Measurements from ENCODE around the gene MYRIP.
"Not testable (repeated sequence)": the region's sequence is repeated elsewhere in the genome, so short reads cannot be mapped to it uniquely, and the experiment has no call there.

MYRIP gene

DNA sequence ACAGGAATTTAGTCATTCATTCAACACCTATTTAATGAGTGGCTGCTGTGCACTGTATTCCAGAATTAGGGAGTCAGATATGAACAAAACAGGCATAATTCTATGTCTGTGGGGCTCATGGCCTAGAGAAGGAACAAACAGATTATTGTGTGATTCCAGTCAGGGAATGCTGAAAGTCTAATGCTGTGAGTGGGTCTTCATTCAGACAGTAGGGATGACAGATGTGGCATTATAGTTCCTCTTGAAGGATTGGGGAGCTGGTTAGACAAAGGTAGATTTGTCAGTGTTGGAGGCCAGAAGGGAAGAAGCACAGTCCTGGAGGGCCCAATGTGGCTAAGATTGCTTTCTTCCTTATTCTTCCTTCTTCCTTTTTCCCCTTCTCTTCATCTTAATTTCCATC, 273.7 kb downstream of the MYRIP start:
- no peak for DNase-seq (ENCODE audit: low read depth in 2 of 2)

DNA sequence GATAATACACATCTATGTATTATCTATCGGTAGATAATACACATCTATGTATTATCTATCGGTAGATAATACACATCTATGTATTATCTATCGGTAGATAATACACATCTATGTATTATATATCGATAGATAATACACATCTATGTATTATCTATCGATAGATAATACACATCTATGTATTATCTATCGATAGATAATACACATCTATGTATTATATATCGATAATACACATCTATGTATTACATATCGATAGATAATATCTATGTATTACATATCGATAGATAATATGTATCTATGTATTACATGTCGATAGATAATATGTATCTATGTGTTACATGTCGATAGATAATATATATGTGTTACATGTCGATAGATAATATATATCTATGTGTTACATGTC, 275.0 kb downstream of the MYRIP start:
- DNase-seq (ENCODE audit: low read depth in 2 of 2): not testable (repeated sequence)

DNA sequence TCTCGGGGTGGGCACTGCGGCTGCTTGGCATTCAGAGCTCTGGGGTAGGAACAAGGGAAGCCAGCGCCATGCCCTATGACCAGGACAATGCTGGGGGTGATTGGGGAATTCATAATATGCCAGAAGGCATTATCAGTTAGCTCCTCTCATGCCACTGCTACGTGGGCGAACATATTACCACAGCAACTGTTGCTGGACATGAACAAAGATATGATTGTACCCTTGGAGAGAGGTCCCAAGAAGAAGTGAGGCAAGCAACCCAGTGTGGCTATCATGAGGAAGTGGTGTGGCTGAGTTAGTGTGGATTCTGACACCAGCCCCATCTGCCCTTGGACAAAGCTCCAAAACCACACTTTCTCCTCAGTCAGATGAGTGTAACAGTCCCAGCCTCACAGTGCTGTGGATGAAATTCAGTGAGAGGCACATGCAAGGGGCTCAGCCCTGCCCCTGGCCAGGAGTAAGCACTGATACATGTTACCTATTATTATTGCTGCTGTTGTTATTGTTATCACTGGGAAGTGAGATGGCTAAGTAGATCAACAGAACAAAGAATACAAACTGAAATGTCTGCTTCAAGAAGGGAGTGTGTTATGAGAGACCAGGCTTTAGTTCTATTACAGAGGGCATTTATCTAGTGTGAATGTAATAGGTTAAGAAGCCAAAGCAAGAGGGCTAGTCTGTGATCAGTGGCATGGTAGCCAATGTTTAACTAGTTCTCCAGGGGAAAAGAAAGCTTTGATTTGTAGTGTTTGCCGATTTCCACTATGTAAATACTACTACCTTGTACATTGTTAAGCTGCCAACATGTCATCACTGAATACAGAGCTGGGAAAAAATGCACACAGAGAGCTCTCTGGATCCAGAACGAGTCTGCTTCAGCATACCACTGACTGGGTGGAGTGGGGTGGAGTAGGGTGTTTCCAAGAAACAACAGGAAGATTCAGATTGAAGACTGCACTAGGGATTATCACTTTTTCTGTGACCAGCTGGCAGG, 277.8 kb downstream of the MYRIP start:
- no peak for DNase-seq (ENCODE audit: low read depth in 2 of 2)

DNA sequence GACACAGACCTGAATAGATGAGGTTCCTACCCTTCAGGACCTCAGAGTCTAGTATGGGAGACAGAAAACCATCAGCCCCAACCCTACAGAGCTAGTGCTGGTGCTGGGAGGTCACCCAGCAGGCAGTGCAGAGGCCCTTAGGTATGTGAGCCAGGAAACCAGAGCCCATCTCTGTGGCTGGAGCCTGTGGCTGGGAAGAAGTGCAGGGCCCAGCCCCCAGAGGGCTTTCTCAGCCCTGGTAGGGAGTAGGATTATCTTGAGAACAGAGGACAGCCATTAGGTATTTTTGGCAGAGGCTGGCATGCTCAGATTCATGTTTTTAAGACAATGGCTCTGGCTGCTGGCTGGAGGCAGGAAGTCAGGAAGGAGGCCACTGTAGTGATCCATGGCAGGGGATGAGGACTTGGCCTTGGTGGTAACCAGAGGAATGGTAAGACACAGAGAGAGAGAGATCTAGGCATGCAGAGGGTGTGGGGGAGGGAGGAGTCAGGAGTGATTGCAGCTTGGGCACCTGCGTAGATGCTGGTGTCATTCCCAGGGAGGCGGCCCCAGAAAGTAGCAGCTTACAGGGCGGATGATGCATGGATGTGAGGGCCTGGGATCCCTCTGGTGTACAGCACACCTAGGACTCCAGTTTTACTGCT, 279.2 kb downstream of the MYRIP start:
- no peak for DNase-seq (ENCODE audit: low read depth in 2 of 2)

DNA sequence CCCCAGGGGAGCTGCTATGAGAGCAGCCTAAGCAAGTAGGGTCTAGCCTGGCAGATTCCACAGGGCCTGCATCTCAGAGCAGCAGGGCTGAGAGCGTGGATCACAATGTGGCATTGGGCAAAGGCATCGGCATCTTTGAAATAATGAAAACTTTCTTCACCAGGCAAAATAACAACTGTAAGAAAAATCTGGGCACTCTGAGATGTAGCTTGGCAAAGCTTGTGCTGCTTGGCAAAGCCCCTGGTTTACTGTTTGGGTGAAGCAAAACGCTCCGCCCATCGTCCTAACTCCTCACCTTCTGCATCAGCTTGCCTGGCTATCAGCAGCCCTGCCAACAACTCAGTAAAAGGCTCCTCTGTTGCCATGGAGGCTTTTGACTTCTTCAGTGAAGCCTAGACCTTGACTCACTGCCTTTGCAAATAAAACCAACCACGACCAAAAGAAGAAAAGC, 287.3 kb downstream of the MYRIP start:
- DNase-seq (ENCODE audit: low read depth in 2 of 2): no peak

DNA sequence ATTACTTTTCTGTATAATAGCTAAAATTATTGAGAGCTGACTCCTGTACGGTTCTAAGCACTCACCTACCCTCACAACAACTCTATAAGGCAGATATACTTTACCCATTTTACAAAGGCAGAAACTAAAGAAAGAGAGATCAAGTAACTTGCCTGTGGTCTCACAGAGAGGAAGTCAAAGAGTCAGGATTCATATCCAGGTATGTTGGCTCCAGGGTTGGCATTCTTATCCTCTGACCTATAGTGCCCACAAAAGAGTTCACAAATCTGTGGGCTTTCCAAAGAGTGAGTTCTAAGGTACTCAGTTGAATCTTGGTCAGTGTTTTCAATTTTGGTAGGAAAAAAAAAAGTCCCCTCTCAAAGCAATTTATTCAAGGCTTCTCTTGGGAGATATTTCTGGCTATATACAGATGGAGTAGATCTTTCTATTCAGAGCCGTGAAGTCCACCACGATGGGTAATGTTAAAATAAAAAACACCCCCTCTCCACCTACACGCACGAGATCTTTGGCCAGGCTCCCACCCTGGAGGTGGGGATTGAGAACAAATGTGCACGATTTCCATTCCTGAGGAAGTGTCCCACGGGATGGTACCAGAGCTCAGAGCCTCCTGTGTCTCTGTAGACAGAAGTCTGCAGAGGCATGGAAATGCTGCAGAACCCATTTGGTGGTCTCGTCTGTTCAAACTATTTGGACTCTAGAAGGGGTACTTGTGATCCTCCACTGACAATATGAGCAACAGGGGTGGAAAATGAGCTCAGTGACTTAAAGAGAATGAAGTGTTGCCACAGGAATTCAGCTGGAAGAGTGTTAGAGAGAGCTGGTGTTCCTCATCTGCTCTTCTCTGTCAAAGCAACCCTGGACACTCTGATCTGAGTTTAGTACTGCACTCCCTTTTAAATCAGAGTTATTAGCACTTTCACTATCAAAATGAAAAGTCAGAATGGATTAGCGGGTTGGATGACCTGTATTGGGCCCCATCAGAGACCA, 288.0 kb downstream of the MYRIP start:
- no peak for DNase-seq (ENCODE audit: low read depth in 2 of 2)

DNA sequence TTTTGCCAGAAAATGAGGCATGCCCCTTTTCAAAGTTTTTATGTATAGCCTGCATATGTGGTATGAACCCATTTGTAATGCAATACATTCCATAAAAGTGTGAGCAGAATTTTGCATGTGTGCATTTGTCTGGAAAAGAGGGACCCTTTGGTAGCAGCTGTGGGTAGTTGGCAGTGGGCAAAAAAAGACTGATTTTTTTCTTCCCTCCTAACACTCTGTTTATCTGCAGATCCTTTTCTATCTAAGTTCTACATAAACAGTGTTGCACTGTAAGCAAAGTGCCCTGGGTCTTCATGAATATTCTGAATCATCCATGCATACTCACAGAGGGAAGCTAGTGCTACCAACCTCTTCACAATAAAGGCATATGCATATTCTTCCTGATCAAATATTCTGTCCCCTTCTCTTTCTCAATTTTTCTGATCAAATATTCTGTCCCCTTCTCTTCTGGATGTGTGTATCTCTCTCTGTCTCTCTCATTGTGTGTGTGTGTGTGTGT, 288.9 kb downstream of the MYRIP start:
- DNase-seq (ENCODE audit: low read depth in 2 of 2): no peak

DNA sequence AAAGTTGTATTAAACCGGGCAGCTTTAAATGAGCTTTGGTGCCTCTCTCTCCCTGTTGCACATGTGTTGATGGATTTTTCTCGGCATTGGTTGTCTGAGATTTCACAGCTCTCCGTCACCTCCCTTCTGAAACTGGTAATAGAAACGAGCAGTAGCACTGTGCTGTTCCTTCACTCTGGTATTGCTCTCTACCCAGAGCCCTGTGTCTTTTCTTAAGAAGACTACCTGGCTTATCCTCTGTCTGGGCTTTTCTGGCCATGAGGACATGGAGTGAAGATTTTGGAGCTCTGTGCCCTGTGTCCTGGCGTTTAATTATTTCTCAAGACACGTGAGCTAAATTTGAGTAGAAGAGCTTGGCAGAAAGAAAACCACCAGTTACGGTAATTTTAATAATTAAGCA, 290.5 kb downstream of the MYRIP start:
- no peak for DNase-seq (ENCODE audit: low read depth in 2 of 2)

DNA sequence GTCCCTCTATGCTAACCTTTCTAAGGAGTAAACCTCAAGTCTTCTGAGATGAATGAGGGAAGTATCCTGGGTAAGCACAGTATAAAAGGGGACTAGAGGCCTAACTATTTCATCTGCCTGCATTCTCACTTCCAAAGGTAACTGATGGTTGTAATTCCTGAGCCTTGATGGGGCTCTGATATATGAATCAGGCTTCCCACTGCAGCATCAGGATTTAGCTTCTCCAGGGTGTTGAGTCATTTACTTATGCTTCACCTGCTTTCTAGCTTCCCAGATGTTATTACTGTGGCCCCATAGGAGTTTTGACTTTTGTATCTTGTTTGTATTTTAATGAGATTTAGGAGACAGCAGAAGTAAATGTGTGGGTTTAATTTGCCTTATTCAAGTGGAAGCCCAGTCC, 292.8 kb downstream of the MYRIP start:
- no peak for DNase-seq (ENCODE audit: low read depth in 2 of 2)

DNA sequence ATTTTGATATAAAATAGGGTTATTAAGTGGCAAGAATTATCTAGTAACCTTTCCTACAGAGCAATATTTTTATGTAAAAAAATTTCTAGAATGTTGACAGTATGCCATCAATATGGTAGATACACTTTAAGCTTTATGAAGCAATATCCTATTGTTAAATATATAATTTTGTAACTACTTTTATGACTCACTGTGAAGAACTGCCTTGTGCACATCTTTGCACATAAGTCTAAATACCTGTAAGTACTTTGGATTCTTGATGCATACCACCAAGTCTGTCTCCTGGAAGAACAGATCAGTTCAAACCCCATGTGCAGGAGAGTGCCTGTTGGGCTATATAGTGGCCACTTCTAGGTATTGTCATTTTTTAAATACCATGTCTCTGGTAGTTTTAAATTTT, 294.4 kb downstream of the MYRIP start:
- DNase-seq (ENCODE audit: low read depth in 2 of 2): no peak

DNA sequence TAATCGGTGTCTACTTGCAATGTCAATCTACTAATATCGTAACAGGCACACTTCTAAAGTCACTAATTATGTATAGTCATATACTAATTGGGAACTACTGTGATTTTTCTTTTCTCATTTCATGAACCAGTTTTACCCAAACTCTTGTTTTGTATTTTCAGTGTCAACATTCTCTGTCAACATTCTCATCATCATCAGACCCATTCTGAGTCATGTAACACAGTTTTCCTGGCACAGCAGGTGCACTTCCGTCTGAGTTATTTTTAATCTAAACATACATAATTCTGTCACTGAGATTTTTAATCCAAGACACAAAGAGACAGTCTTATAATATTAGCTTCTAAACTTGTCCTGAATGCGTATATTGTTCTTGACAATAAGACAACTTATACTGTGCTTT, 295.0 kb downstream of the MYRIP start:
- no peak for DNase-seq (ENCODE audit: low read depth in 2 of 2)

DNA sequence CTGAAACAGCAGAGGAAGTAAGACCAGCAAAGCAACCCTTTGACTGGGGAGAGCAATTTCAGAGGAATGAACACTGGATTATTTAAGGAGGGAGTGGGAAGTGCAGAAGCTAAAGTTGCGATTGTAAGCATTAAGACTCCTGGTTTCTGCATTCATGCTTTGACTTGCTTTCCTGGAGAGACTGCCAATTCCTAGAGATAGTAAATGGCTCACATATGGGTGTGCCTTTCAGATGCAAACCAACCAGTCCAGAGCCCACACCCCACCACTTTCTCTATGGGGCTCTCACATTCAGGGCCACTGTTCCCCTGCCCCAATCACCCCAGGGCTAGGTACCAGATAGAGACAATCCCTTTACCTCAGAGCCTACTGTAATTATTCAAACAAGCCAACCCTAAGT, 299.2 kb downstream of the MYRIP start:
- no peak for DNase-seq (ENCODE audit: low read depth in 2 of 2)

DNA sequence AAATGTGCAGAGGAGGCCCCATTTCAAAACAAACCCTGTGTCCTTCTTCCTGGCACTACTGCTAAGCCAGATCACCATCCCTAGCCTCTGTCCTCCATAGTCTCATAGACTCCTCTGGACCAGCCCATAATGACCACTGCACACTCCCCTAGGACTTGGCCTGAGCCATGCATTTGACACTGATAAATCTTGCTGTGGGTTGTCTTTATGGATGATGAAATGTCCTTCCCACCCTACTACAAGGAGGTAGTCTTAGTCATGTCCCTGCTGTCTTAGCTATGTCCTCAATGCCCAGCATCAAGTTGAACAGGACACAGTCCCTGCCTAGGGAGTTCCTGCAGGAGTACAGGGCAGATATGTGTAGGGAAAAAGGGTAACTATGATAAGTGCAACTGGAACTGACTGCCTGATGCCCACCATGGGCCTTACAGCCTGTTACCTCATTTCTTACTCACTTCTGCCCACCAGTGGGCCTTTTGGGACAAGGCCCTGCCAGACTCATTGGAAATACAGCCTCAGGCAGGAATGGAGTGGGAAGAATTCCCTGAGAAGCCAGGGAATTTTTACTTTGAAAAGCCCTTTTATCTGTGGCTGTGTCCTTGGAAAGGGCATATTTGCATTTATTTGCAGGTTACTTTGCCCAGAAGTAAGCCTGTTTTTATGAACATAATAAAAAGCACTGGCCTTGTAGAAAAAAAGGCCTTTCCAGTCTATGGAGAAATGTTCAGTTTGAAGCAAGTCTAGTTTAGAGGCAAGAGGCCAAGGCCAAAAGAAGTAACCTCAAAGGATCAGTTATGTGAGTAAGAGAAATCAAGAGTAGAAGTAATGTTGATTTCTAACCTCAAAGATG, 300.5 kb downstream of the MYRIP start:
- DNase-seq (ENCODE audit: low read depth in 2 of 2): no peak

DNA sequence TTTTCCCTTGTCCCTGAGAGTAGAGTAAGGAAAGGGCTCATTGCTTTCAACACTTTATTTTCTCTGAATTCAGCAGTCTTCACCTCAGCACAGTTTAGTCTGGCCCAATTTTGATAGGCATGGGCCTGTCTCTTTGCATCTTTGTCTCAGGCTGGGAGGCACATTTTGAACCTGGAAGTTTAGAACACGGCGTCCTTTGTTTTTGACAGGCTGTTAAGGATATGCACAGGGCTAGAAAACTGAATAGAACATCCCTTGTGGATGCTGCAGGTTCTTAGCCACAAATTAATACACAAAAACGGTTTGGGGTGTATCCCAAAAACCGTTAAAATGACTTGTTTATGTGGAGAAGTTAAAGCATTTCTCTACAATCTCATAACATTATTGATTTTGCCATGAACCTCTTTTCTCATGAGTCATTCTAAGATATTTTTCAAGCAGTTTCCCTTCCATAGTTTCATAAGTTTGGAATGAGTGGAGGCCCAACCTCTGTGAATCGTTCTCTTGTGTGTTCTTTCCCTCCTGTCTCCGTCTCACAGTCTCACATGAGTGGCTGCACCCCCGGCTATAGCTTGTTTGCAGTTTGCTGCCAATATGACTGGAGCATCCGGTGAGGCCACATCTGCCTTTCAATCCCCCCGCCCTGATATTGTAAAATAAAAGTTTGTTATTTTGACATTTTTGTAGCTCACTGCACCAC, 307.2 kb downstream of the MYRIP start:
- no peak for DNase-seq (ENCODE audit: low read depth in 2 of 2)

DNA sequence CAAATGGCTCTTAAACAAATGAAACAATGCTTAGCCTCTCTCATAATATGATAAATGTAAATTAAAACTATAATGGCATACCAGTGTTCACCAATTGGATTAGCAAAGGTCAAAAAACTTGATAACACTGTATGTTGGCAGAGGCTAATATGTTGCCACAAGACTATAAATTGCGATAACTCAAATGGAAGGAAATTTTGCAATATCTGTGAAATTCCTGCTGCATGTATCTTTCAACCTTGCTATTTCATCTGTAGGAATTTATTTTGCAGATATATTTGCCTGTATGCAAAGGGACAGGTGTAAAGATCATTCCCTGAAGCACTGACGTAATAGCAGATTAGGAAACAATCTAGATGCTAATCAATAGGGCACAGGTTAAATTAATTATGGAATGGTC, 308.7 kb downstream of the MYRIP start:
- DNase-seq (ENCODE audit: low read depth in 2 of 2): no peak

DNA sequence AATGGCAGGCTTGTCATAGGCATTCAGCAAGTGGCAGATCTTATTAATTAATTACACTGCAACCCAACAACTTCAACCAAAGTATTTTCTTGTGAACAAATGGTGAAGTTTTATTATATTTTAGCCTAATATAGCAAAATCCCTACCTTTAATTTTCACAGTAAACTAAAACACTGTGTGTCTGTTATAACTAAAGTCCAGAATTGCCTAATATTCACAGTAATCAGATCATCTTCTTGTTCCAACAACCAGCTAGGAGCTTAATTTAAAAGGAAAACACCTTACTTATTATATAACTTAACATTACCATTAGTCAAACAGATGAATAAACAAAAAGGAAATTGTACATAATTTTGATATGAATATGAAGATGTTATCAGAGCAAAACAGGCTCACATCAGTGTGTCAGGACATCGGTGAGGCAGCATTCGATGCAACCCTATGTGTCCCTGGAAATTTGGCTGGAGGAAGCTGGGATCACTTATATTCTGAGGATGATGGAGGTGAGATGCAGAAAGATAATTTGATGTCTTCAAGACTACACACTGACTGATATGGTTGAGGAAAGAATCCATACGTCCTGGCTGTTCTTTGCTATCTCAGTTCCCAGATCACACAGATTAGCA, 310.8 kb downstream of the MYRIP start:
- DNase-seq (ENCODE audit: low read depth in 2 of 2): no peak

DNA sequence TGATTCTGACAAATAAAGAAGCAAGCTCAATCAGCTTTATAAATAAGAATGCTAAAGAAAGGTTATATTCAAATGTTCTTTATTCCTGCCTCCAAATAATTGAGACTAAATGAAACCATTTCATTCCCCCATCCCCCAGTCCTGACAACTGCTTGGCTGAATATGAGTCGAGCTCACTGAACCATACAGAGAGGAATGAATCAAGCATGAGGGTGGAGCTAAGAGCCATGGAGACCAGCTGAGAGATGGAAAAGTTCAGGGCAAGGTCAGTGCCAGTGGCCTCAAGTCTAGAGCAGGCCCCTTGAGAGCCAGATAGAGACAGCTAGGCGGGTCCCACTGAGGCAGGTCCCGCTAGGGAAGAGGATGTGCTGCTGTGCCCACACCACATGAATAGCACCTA, 311.4 kb downstream of the MYRIP start:
- DNase-seq (ENCODE audit: low read depth in 2 of 2): no peak

DNA sequence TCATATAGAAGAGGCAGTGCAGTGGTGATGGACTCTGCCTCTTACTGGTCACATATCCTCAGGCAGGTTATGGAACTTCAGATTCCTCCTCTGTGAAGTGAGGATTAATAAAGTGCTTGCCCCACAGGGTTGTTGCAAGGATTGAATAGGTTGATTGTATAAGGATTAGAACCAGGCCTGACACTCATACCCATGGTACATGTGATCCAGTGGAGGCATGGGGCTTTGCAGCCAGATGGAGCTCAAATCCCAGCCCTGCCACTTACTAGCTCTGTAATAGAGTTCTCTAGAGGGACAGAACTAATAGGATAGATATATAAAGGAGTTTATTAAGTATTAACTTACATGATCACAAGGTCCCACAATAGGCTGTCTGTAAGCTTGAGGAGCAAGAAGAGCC, 315.5 kb downstream of the MYRIP start:
- DNase-seq (ENCODE audit: low read depth in 2 of 2): no peak

DNA sequence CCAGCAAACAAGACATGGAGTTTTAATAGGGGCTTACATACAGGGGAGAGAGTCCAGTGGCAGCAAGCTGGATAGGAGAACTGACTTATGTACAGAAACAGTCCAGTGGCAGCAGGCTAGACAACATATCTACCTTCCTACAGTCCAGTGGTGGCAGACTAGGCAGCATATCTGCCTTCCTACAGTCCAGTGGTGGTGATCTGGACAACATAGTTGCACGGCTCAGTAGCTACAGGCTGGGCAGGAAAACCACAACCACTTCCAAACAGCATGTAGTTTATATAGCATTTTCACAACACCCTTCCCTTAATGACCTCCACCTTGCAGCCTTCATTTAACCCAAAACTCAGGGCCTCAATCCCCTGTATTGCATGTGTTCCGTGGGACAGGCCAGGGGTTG, 318.8 kb downstream of the MYRIP start:
- DNase-seq (ENCODE audit: low read depth in 2 of 2): no peak

DNA sequence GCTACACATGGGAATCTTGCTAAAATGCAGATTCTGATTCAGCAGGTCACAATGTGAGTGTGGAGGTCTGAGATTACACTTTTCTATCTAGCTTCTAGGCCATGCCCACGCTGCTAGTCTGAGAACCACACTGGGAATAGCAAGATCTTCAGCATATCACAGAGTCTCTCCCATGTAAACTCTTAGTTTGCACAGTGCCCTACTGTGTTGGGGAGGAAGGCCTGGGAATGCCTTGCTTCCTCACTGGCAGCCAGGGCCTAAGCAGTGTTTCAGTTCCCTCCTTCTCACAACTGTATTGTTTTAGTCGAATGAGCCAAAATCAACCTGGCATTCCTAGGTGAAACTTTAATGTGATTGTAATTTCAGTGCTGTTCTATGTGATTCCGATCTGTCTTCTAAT, 320.1 kb downstream of the MYRIP start:
- DNase-seq (ENCODE audit: low read depth in 2 of 2): no peak

Data from stimulated activated CD4-positive, alpha-beta T cell treated with anti-CD3 and anti-CD28 coated beads, Interleukin-12 subunit alpha, Interleukin-12 subunit beta, amount 100 ng/mL, for 24 hours (primary cell).